Endodermal cell (in vitro differentiated cells): Measurements from ENCODE around the gene MEX3D. TPM values are rescaled to one million over a fixed set of nuclear protein-coding genes. Genes with fewer than 3 reads are reported as not detected.

Source experiments
- DNase-seq: peaks from one replicate; pipeline ENCODE4 v3.0.0-alpha.2; 2017
- H3K27ac ChIP-seq: 2 replicates; pipeline ENCODE4 v1.5.1; 2013; ENCODE audit warnings: mild to moderate bottlenecking, low read depth, low read length, moderate library complexity
- H3K27me3 ChIP-seq: 2 replicates; pipeline ENCODE4 v1.6.1; 2013; ENCODE audit warnings: mild to moderate bottlenecking, low read length, moderate library complexity; ENCODE audit not compliant: insufficient read depth, control insufficient read depth, poor library complexity, severe bottlenecking
- H3K36me3 ChIP-seq: 2 replicates; pipeline ENCODE4 v1.7.0; 2013; ENCODE audit warnings: mild to moderate bottlenecking, low read length, moderate library complexity; ENCODE audit not compliant: control insufficient read depth, insufficient read depth
- H3K4me1 ChIP-seq: one replicate; pipeline ENCODE4 v1.7.0; 2013; ENCODE audit warnings: low read length; ENCODE audit not compliant: control insufficient read depth, insufficient read depth
- H3K4me3 ChIP-seq: 2 replicates; pipeline ENCODE4 v1.5.1; 2013; ENCODE audit warnings: mild to moderate bottlenecking, low read length, moderate library complexity
- H3K9ac ChIP-seq: 2 replicates; pipeline ENCODE4 v1.6.1; 2013; ENCODE audit warnings: mild to moderate bottlenecking, low read length, moderate library complexity; ENCODE audit not compliant: poor library complexity, severe bottlenecking; ENCODE audit errors: extremely low read depth
- H3K9me3 ChIP-seq: 2 replicates; pipeline ENCODE4 v1.6.1; 2013; ENCODE audit warnings: mild to moderate bottlenecking, low read length, moderate library complexity; ENCODE audit not compliant: control insufficient read depth
- H3K27ac Mint-ChIP-seq: 2 replicates; pipeline ENCODE4 v1.8.0; 2020; ENCODE audit warnings: mixed read lengths
- H3K27me3 Mint-ChIP-seq: 2 replicates; pipeline ENCODE4 v1.8.0; 2021; ENCODE audit warnings: mild to moderate bottlenecking, mixed read lengths; ENCODE audit not compliant: insufficient read depth
- H3K36me3 Mint-ChIP-seq: 2 replicates; pipeline ENCODE4 v1.8.0; 2020; ENCODE audit warnings: low read depth, mixed read lengths
- H3K4me1 Mint-ChIP-seq: 2 replicates; pipeline ENCODE4 v1.8.0; 2020; ENCODE audit warnings: mixed read lengths
- H3K4me3 Mint-ChIP-seq: 2 replicates; pipeline ENCODE4 v1.8.0; 2020; ENCODE audit warnings: mild to moderate bottlenecking, moderate library complexity, mixed read lengths
- H3K9me3 Mint-ChIP-seq: 2 replicates; pipeline ENCODE4 v1.8.0; 2020; ENCODE audit warnings: mild to moderate bottlenecking, mixed read lengths
- WGBS, 2 experiments: methylation state at CpG; one replicate each; pipeline versions ENCODE4 v1.1.5 to v1.1.7; 2013; ENCODE audit warnings: missing lambda C conversion rate in 2 of 2, mixed read lengths in 1 of 2; ENCODE audit not compliant: insufficient coverage in 1 of 2, insufficient read length in 1 of 2; 5-methylcytosine and 5-hydroxymethylcytosine counted together
- total RNA-seq, 2 donors: library from RNA; stranded (reverse); fragmentation: NEBNext Ultra II Directional in 1 of 2; extraction: Animal tissue kit (Norgen Biotek cat#: 25700) in 1 of 2; gene quantifications; 2 replicates in 1 of 2; 3 replicates in 1 of 2; pipeline ENCODE4 v1.2.1, GENCODE V29; 2021
- TF ChIP-seq, protein P1 (sequence below): fragments of 200-600 bp; sonication (generic); conservative IDR thresholded peaks from 2 replicates; pipeline ENCODE4 v1.5.0; 2021; ENCODE audit warnings: antibody characterized with exemption, mild to moderate bottlenecking

Gene MEX3D
- total RNA-seq, 2 donors from 2014 or later, result 94.1 to 103 TPM

GRCh38 chr19:1524287-1524971 is 43.7 kb downstream of the MEX3D start:
- Mint-ChIP-seq H3K4me3 (peak overlapping the region; percentile 49), H3K27ac (no peak overlapping the region), H3K9me3 (no peaks in the 10 kb centered on the region), H3K36me3 (no peaks in the 10 kb centered on the region), H3K4me1 (peaks cover 3% of the 10 kb centered on the region), H3K27me3 (peaks cover 64% of the 10 kb centered on the region)
- H3K9ac ChIP-seq, result no peak overlapping the region
- WGBS, 2 experiments, result 11 to 21% methylated on average over 11 to 49 of the region's 49 CpGs
- no peaks in the 10 kb centered on the region for H3K9me3 ChIP-seq
- no peak overlapping the region for H3K4me3 ChIP-seq
- TF ChIP-seq, protein P1, sequence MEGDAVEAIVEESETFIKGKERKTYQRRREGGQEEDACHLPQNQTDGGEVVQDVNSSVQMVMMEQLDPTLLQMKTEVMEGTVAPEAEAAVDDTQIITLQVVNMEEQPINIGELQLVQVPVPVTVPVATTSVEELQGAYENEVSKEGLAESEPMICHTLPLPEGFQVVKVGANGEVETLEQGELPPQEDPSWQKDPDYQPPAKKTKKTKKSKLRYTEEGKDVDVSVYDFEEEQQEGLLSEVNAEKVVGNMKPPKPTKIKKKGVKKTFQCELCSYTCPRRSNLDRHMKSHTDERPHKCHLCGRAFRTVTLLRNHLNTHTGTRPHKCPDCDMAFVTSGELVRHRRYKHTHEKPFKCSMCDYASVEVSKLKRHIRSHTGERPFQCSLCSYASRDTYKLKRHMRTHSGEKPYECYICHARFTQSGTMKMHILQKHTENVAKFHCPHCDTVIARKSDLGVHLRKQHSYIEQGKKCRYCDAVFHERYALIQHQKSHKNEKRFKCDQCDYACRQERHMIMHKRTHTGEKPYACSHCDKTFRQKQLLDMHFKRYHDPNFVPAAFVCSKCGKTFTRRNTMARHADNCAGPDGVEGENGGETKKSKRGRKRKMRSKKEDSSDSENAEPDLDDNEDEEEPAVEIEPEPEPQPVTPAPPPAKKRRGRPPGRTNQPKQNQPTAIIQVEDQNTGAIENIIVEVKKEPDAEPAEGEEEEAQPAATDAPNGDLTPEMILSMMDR, result no peak
- no peaks in the 10 kb centered on the region for H3K4me1 ChIP-seq
- DNase-seq, result no peak
- peaks cover 49% of the 10 kb centered on the region for H3K27me3 ChIP-seq
- H3K36me3 ChIP-seq, result no peaks in the 10 kb centered on the region
- H3K27ac ChIP-seq, result no peak overlapping the region

- WGBS, 2 experiments, result 11 to 25% methylated on average over 18 to 92 of the region's 92 CpGs
- H3K27ac ChIP-seq, result no peak within 1 kb of the TSS
- DNase-seq, result peak; percentile 73
- H3K9ac ChIP-seq, result no peak within 1 kb of the TSS
- Mint-ChIP-seq H3K36me3 (no peaks in the 10 kb centered on the region), H3K4me1 (peaks cover 3% of the 10 kb centered on the region), H3K27me3 (peaks cover 68% of the 10 kb centered on the region), H3K27ac (no peak within 1 kb of the TSS), H3K9me3 (no peaks in the 10 kb centered on the region), H3K4me3 (peak within 1 kb of the TSS; percentile 49)
- no peak within 1 kb of the TSS for H3K4me3 ChIP-seq
- H3K4me1 ChIP-seq, result no peaks in the 10 kb centered on the region
- TF ChIP-seq, protein P1, result no peak
- no peaks in the 10 kb centered on the region for H3K9me3 ChIP-seq
- H3K27me3 ChIP-seq, result peaks cover 50% of the 10 kb centered on the region
- no peaks in the 10 kb centered on the region for H3K36me3 ChIP-seq
These were observed 44.5 kb downstream of the MEX3D start, which contains the start of gene PLK5 for GRCh38 chr19:1523412-1524286. PLK5 (plus strand) TSS chr19:1524077; CDS start chr19:1526997, 2,920 bp downstream.

DNA sequence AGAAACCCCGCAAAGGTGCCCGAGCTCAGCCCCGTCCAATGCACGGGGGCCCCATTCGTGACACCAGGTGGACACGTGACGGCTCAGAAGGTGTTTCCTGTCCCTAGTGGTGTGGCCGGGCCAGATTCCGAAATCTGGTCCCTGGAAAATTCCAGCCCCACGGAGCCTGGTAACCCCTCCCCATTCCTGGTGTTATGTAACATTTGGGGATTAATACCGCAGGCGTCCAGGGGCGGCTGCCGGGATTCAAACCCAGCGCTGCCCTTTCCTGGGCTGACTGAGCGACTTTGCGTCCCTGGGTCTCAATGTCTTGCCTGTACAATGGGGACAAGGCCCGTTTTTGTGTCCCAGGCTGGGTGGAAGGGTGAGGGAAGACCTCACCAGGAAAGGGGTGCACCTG is 45.3 kb downstream of the MEX3D start:
- TF ChIP-seq, protein P1, result no peak
- no peak overlapping the region for H3K9ac ChIP-seq
- Mint-ChIP-seq H3K27me3 (peaks cover 75% of the 10 kb centered on the region), H3K9me3 (no peaks in the 10 kb centered on the region), H3K36me3 (no peaks in the 10 kb centered on the region), H3K4me3 (no peak overlapping the region), H3K4me1 (peaks cover 3% of the 10 kb centered on the region), H3K27ac (no peak overlapping the region)
- H3K4me3 ChIP-seq, result no peak overlapping the region
- no peaks in the 10 kb centered on the region for H3K4me1 ChIP-seq
- H3K27me3 ChIP-seq, result peaks cover 57% of the 10 kb centered on the region
- H3K36me3 ChIP-seq, result no peaks in the 10 kb centered on the region
- no peaks in the 10 kb centered on the region for H3K9me3 ChIP-seq
- no peak overlapping the region for H3K27ac ChIP-seq
- DNase-seq, result no peak
- 81 to 91% methylated on average over 10 to 18 of the region's 18 CpGs for WGBS, 2 experiments
